A673 (cell line): ENCODE data around the gene PRR20G. TPM values are rescaled to one million over a fixed set of nuclear protein-coding genes. Genes with fewer than 3 reads are reported as not detected.
"Not testable (repeated sequence)": the region's sequence is repeated elsewhere in the genome, so short reads cannot be mapped to it uniquely, and the experiment has no call there.

ENCODE experiments used
- BruUV-seq: library from RNA; stranded (reverse); fragments of 400-500 nt; replicated peaks from 2 replicates; lab custom pipeline; 2021; lab: Mats Ljungman, UMichigan
- CTCF ChIA-PET: fragments of 300-600 bp; sonication (Branson Sonifier 250); formaldehyde crosslinking; loops from one replicate; lab custom pipeline; 2022; ENCODE audit warnings: antibody characterized with exemption; lab: Charles Lee
- POLR2A ChIA-PET: fragments of 300-600 bp; sonication (Branson Sonifier 250); formaldehyde crosslinking; loops from one replicate; lab custom pipeline; 2022; ENCODE audit warnings: antibody characterized with exemption; ENCODE audit not compliant: low non-redundant PET; lab: Charles Lee
- DNase-seq: peaks from one replicate; pipeline ENCODE4 v3.0.0-alpha.2; 2015; ENCODE audit warnings: low spot score
- H3K27ac ChIP-seq: fragments of 200-600 bp; sonication (generic); 2 replicates; pipeline ENCODE4 v1.5.1; 2016; ENCODE audit warnings: mixed run types, low read depth, mild to moderate bottlenecking, mixed read lengths, antibody characterized with exemption, low read length; ENCODE audit not compliant: poor library complexity, severe bottlenecking
- H3K27me3 ChIP-seq: fragments of 200-600 bp; sonication (generic); replicated peaks from 2 replicates; pipeline ENCODE4 v1.6.1; 2017; ENCODE audit warnings: mixed run types, low read depth, mild to moderate bottlenecking, mixed read lengths, antibody characterized with exemption, low read length; ENCODE audit not compliant: insufficient read depth, poor library complexity
- H3K36me3 ChIP-seq: fragments of 200-600 bp; sonication (generic); 2 replicates; pipeline ENCODE4 v1.6.1; 2016; ENCODE audit warnings: mixed run types, mild to moderate bottlenecking, mixed read lengths, antibody characterized with exemption, low read length; ENCODE audit not compliant: insufficient read depth, poor library complexity, severe bottlenecking
- H3K4me1 ChIP-seq: fragments of 200-600 bp; sonication (generic); 2 replicates; pipeline ENCODE4 v1.6.1; 2017; ENCODE audit warnings: mixed run types, mild to moderate bottlenecking, mixed read lengths, antibody characterized with exemption, low read length; ENCODE audit not compliant: insufficient read depth, poor library complexity, severe bottlenecking
- H3K4me3 ChIP-seq: fragments of 200-600 bp; sonication (generic); 2 replicates; pipeline ENCODE4 v1.5.1; 2016; ENCODE audit warnings: low read depth, mixed run types, mild to moderate bottlenecking, mixed read lengths, low read length; ENCODE audit not compliant: poor library complexity, severe bottlenecking
- H3K9me3 ChIP-seq: fragments of 200-600 bp; sonication (generic); 2 replicates; pipeline ENCODE4 v1.6.1; 2016; ENCODE audit warnings: mixed run types, low read depth, mild to moderate bottlenecking, mixed read lengths, antibody characterized with exemption, low read length; ENCODE audit not compliant: poor library complexity, severe bottlenecking
- EZH2 ChIP-seq: fragments of 200-600 bp; sonication (generic); IDR thresholded peaks from 2 replicates; pipeline ENCODE4 v1.6.1; 2017; ENCODE audit warnings: borderline replicate concordance, low read depth, mild to moderate bottlenecking, mixed read lengths, antibody characterized with exemption, low read length; ENCODE audit not compliant: poor library complexity, severe bottlenecking
- intact Hi-C: fragments of 100-400 bp; cut with micrococcal nuclease; formaldehyde crosslinking; loops from one replicate; pipeline ENCODE4 v1.10.0; 2022; ENCODE audit not compliant: unreplicated experiment
- total RNA-seq: library from RNA; stranded (reverse); gene quantifications from 2 replicates; pipeline ENCODE4 v1.2.3, GENCODE V29; 2021
- TF ChIP-seq, protein P1 (sequence below): fragments of 300-800, 200-600 bp; sonication (generic); conservative IDR thresholded peaks from 2 replicates; pipeline ENCODE4 v1.5.1; 2017; ENCODE audit warnings: low read depth, mild to moderate bottlenecking, antibody characterized with exemption, low read length, moderate library complexity, mixed read lengths

The PRR20G gene
- total RNA-seq, 1 experiment from 2014 or later = not detected

DNA sequence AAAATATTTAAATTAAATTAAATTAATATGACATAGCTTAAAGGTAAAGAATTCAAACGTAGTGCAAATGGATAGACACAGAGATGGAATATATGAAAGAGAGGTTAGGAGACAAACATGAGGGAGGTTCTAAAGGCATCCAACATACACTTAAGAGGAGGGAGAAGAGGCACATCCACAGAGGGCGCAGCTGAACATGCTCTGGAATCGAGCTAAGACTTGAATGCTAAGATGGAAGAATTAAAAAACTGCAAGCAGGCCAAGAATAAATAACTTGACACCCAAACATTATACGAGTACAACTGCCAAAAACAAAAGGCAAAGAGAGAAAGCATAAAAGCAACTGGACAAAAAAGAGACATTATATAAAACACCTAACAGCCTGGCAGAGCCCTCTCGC lies 9.1 kb upstream of the PRR20G start:
- DNase-seq = no peak
- TF ChIP-seq, protein P1, sequence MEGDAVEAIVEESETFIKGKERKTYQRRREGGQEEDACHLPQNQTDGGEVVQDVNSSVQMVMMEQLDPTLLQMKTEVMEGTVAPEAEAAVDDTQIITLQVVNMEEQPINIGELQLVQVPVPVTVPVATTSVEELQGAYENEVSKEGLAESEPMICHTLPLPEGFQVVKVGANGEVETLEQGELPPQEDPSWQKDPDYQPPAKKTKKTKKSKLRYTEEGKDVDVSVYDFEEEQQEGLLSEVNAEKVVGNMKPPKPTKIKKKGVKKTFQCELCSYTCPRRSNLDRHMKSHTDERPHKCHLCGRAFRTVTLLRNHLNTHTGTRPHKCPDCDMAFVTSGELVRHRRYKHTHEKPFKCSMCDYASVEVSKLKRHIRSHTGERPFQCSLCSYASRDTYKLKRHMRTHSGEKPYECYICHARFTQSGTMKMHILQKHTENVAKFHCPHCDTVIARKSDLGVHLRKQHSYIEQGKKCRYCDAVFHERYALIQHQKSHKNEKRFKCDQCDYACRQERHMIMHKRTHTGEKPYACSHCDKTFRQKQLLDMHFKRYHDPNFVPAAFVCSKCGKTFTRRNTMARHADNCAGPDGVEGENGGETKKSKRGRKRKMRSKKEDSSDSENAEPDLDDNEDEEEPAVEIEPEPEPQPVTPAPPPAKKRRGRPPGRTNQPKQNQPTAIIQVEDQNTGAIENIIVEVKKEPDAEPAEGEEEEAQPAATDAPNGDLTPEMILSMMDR = no peak
- TF ChIP-seq EZH2 = no peak
- BruUV-seq = no TSS peak
- H3K27me3 ChIP-seq = peaks cover 62% of the 10 kb centered on the region
- CTCF ChIA-PET = no interaction called here
- no peak overlapping the region for H3K27ac ChIP-seq
- H3K36me3 ChIP-seq = no peaks in the 10 kb centered on the region
- no peaks in the 10 kb centered on the region for H3K9me3 ChIP-seq
- H3K4me3 ChIP-seq = no peak overlapping the region
- POLR2A ChIA-PET = no interaction called here
- no peaks in the 10 kb centered on the region for H3K4me1 ChIP-seq
- intact Hi-C loops = no loop called here

DNA sequence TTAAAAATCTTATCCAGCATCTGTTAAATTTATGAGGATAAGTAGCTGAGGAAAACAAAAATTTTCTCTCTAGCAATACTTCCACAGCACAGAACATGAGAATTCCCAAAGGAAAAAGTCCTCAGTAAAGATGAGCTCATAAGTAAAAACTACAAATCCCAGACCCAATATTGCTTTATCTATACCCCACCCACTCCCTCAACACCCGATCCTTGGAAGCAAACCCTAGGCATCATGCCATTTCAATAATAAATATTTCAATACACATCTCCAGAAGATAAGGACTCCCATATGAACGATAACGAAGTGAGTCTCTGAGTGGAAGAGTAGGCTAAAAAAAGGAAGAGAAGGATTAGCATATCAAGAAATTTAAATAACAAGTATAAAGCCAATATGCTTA lies 8.3 kb upstream of the PRR20G start:
- peaks cover 54% of the 10 kb centered on the region for H3K27me3 ChIP-seq
- intact Hi-C loops = no loop called here
- H3K27ac ChIP-seq = no peak overlapping the region
- ChIA-PET CTCF (no interaction called here), POLR2A (no interaction called here)
- no peaks in the 10 kb centered on the region for H3K36me3 ChIP-seq
- no peak overlapping the region for H3K4me3 ChIP-seq
- DNase-seq = no peak
- TF ChIP-seq EZH2 = no peak
- TF ChIP-seq, protein P1 = no peak
- H3K9me3 ChIP-seq = no peaks in the 10 kb centered on the region
- BruUV-seq = no TSS peak
- no peaks in the 10 kb centered on the region for H3K4me1 ChIP-seq

DNA sequence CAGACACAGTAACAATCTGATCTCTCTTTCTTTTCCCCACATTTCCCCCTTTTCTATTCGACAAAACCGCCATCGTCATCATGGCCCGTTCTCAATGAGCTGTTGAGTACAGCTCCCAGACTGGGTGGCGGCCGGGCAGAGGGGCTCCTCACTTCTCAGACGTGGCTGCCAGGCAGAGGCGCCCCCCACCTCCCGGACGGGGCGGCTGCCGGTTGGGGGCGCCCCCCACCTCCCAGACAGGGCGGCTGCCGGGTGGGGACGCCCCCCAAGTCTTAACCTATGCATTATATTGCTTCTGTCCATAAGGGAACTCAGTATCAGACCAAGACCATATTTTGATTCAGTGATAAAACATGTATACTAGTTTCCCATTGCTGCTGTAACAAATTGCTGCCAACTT lies 5.8 kb upstream of the PRR20G start:
- DNase-seq, BruUV-seq, H3K4me1 ChIP-seq, H3K27ac ChIP-seq, H3K36me3 ChIP-seq, H3K9me3 ChIP-seq, POLR2A ChIA-PET, H3K4me3 ChIP-seq, intact Hi-C loops, CTCF ChIA-PET: not testable (repeated sequence)
- peaks cover 38% of the 10 kb centered on the region for H3K27me3 ChIP-seq

DNA sequence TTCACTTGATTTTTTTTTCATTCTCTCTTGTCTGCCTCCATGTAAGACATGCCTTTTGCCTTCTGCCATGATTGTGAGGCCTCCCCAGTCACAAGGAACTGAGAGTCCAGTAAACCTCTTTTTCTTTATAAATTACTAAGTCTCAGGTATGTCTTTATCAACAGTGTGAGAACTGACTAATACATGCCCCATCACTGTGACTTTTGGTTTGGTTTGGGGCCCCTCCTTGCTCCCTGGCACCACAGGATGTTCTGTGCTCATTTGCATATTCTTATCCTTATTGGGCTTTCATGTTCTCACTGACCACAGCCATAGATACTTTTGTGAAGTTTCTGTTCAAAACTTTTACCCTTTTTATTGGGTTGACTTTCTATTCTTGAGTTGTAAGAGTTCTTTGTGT lies 3.8 kb upstream of the PRR20G start:
- ChIA-PET CTCF (no interaction called here), POLR2A (no interaction called here)
- no peak for DNase-seq
- Histone ChIP-seq H3K27ac (no peak overlapping the region), H3K27me3 (peaks cover 32% of the 10 kb centered on the region), H3K4me1 (no peaks in the 10 kb centered on the region), H3K9me3 (no peaks in the 10 kb centered on the region), H3K36me3 (no peaks in the 10 kb centered on the region), H3K4me3 (no peak overlapping the region)
- no TSS peak for BruUV-seq
- intact Hi-C loops = no loop called here
- TF ChIP-seq, protein P1 = no peak
- no peak for TF ChIP-seq EZH2
